Measurements from ENCODE around the gene PCDH7. TPM values are rescaled to one million over a fixed set of nuclear protein-coding genes. Genes with fewer than 3 reads are reported as not detected.

The PCDH7 gene
- total and polyA plus RNA-seq, 8 donors = 0.25 to 6.4 (median 0.47) TPM

DNA sequence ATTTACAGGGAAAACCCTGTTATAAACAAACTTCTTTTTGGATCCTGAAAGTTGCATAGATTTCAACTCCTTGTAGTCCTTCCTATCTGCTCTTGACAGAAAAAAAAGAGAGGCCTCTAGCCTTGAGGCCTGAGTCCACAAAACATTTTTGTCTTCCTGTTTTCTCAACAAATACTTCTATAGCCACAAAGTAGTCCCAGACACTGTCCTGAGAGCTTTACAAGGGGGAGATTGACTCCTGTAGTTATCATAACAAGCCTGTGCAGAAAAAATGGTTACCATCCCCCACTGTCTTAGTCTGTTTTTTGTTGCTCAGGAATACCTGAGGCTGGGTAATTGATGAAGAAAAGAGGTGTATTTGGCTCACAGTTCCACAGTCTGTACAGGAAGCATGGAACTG is 35.2 kb downstream of the PCDH7 start:
- H3K9me3 ChIP-seq = no peaks in the 10 kb centered on the region
- FAIRE-seq = no peak

DNA sequence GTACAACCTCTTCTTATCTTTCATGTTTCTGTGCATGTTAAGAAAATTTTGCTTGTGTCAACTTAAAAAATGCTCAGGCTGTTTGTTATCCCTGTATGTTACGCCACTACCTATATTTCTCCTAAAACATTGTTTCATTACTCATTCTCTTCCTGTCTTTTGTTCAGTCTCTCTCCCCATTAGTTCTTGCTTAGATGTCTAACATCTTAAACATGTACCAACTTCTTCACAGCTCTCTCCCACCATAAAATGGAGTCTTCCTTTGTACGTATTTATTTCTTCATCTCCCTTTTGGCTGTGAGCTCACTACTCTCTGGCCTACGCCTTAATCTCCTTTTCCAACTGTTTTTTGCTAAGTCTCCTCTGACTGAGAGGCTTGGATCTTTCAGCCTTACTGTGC is 36.4 kb downstream of the PCDH7 start:
- no peaks in the 10 kb centered on the region for H3K9me3 ChIP-seq
- DNase-seq (no peak), FAIRE-seq (no peak), ATAC-seq (no peak)
- H3K36me3 ChIP-seq = no peaks in the 10 kb centered on the region
- intact Hi-C loops (cut with DNase I) = no loop called here
- no peak overlapping the region for H3K4me3 ChIP-seq
- H3K4me1 ChIP-seq = no peaks in the 10 kb centered on the region
- WGBS, 2 donors = 71 to 81% methylated on average over 3 of the region's 3 CpGs
- TF ChIP-seq, protein P1, sequence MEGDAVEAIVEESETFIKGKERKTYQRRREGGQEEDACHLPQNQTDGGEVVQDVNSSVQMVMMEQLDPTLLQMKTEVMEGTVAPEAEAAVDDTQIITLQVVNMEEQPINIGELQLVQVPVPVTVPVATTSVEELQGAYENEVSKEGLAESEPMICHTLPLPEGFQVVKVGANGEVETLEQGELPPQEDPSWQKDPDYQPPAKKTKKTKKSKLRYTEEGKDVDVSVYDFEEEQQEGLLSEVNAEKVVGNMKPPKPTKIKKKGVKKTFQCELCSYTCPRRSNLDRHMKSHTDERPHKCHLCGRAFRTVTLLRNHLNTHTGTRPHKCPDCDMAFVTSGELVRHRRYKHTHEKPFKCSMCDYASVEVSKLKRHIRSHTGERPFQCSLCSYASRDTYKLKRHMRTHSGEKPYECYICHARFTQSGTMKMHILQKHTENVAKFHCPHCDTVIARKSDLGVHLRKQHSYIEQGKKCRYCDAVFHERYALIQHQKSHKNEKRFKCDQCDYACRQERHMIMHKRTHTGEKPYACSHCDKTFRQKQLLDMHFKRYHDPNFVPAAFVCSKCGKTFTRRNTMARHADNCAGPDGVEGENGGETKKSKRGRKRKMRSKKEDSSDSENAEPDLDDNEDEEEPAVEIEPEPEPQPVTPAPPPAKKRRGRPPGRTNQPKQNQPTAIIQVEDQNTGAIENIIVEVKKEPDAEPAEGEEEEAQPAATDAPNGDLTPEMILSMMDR (IDR thresholded peaks at IDR 0.05) = no peak
- H3K27me3 ChIP-seq = no peaks in the 10 kb centered on the region
- H3K27ac ChIP-seq = no peak overlapping the region

More for the DNA sequence above, 35.2 kb downstream of the PCDH7 start:
- Histone ChIP-seq H3K27ac (no peak overlapping the region), H3K36me3 (no peaks in the 10 kb centered on the region), H3K27me3 (no peaks in the 10 kb centered on the region), H3K4me1 (no peaks in the 10 kb centered on the region), H3K4me3 (no peak overlapping the region)
- DNase-seq = no peak
- ATAC-seq = no peak
- TF ChIP-seq, protein P1 (IDR thresholded peaks at IDR 0.05) = no peak
- intact Hi-C loops (cut with DNase I) = no loop called here

DNA sequence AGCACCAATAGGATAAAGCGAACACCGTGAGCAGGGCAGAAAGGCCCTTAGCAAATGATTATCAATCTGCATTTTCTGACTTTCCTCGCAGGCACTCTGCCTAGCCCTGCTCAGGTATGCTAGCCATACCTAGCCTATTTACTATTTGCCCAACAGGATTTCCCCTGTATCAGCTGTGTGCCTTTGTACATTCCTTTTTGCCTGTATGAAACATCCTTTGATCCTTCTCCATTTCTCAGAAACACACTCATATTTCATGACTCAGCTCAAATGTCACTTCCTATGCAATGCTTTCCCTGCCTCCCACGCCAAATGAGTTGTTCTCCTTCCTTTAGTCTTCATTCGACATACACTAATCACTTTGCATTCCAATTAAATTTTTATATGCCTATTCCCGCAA is 37.2 kb downstream of the PCDH7 start:
- no peaks in the 10 kb centered on the region for H3K27me3 ChIP-seq
- H3K36me3 ChIP-seq = no peaks in the 10 kb centered on the region
- no peaks in the 10 kb centered on the region for H3K9me3 ChIP-seq
- FAIRE-seq (no peak), DNase-seq (no peak), ATAC-seq (peak in 3 of 4 donors; percentile 8 to 69 (median 17))
- H3K4me3 ChIP-seq = no peak overlapping the region
- H3K4me1 ChIP-seq = no peaks in the 10 kb centered on the region
- intact Hi-C loops (cut with DNase I) = no loop called here
- H3K27ac ChIP-seq = no peak overlapping the region
- TF ChIP-seq, protein P1 (IDR thresholded peaks at IDR 0.05) = no peak
- WGBS, 2 donors = 42 to 53% methylated on average over 6 of the region's 6 CpGs

DNA sequence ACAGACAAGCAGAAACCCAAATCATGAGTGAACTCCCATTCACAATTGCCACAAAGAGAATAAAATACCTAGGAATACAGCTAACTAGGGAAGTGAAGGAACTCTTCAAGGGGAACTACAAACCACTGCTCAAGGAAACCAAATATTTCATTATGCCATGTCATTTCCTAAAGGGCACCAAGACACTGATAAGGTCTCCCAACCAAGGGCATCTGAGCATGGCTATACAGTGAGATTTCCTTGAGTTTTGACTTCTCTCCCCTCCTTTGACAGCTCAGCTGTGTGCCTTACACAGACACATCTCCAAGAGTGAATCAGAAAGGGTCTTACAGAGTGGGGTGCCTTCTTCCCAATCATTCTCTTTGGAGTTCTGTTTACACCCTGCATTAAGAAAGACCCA is 40.4 kb downstream of the PCDH7 start:
- no peak for ATAC-seq
- no peak for FAIRE-seq
- Histone ChIP-seq H3K4me1 (no peaks in the 10 kb centered on the region), H3K9me3 (no peaks in the 10 kb centered on the region), H3K27me3 (no peaks in the 10 kb centered on the region), H3K4me3 (no peak overlapping the region), H3K27ac (no peak overlapping the region), H3K36me3 (no peaks in the 10 kb centered on the region)
- no peak for DNase-seq
- TF ChIP-seq, protein P1 (IDR thresholded peaks at IDR 0.05) = no peak
- intact Hi-C loops (cut with DNase I) = no loop called here

DNA sequence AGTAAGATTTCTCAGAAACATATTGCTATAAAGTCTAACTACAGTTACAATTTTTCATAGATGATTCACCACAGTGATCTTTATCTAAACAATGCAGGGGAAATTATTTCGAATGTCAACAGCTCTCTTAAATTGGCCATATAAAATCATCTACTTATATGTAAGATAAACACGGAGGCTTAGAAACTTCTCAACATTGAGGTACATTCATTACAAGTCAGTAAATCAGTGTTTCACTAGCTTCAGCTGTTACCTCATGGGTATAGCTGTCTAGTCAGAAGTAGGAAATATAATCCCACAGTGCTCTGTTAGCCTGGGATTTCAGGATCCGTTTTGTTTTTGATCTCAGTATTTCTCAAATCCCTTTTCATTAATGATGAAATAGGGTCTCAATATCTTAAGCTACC is 43.2 kb downstream of the PCDH7 start:
- FAIRE-seq = peak; percentile 69

More for the DNA sequence above, 43.2 kb downstream of the PCDH7 start:
- ATAC-seq = no peak
- Histone ChIP-seq H3K27ac (no peak overlapping the region), H3K4me3 (no peak overlapping the region), H3K9me3 (no peaks in the 10 kb centered on the region), H3K36me3 (no peaks in the 10 kb centered on the region), H3K4me1 (no peaks in the 10 kb centered on the region), H3K27me3 (no peaks in the 10 kb centered on the region)
- intact Hi-C loops (cut with DNase I) = no loop called here
- no peak for DNase-seq
- WGBS, 2 donors = 33 to 54% methylated on average over 3 of the region's 3 CpGs
- TF ChIP-seq, protein P1 (IDR thresholded peaks at IDR 0.05) = no peak

Measured in pancreas (tissue), 10 donors.